GM21390 (cell line): ENCODE measurements around the gene TMEM131.
"Not testable (repeated sequence)": the region's sequence is repeated elsewhere in the genome, so short reads cannot be mapped to it uniquely, and the experiment has no call there.

ENCODE experiments used
- ATAC-seq: cut with Tn5 transposase; IDR thresholded peaks from one replicate; pipeline ENCODE4 v1.9.1; 2021; ENCODE audit not compliant: unreplicated experiment

The TMEM131 gene

GRCh38 chr2:97918818-97919217 lies 76.9 kb downstream of the TMEM131 start:
- ATAC-seq = no peak

GRCh38 chr2:97917668-97918067 lies 78.1 kb downstream of the TMEM131 start:
- ATAC-seq = not testable (repeated sequence)

- no peak for ATAC-seq
These were observed 81.0 kb downstream of the TMEM131 start for GRCh38 chr2:97914691-97915213.

- no peak for ATAC-seq
These were observed 81.9 kb downstream of the TMEM131 start for GRCh38 chr2:97913846-97914245.

GRCh38 chr2:97911922-97912575 lies 83.7 kb downstream of the TMEM131 start:
- ATAC-seq = no peak

- ATAC-seq = peak; percentile 36
These were observed 84.4 kb downstream of the TMEM131 start for GRCh38 chr2:97911206-97911921.

GRCh38 chr2:97910403-97911205 lies 85.1 kb downstream of the TMEM131 start:
- ATAC-seq = no peak

- ATAC-seq = no peak
These were observed 87.5 kb downstream of the TMEM131 start for GRCh38 chr2:97908208-97908676.

GRCh38 chr2:97907369-97908100 lies 88.2 kb downstream of the TMEM131 start:
- no peak for ATAC-seq

GRCh38 chr2:97906307-97906706 lies 89.4 kb downstream of the TMEM131 start:
- no peak for ATAC-seq

- no peak for ATAC-seq
These were observed 90.5 kb downstream of the TMEM131 start for GRCh38 chr2:97905294-97905693.

- ATAC-seq = no peak
These were observed 93.9 kb downstream of the TMEM131 start for GRCh38 chr2:97901862-97902261.

- ATAC-seq = no peak
These were observed 94.9 kb downstream of the TMEM131 start for GRCh38 chr2:97900806-97901205.

- ATAC-seq = not testable (repeated sequence)
These were observed 102.7 kb downstream of the TMEM131 start for GRCh38 chr2:97893042-97893441.

- ATAC-seq = no peak
These were observed 104.1 kb downstream of the TMEM131 start for GRCh38 chr2:97891611-97892010.

GRCh38 chr2:97889156-97889555 lies 106.6 kb downstream of the TMEM131 start:
- ATAC-seq = no peak

- no peak for ATAC-seq
These were observed 109.9 kb downstream of the TMEM131 start for GRCh38 chr2:97885841-97886240.

GRCh38 chr2:97880334-97880733 lies 115.4 kb downstream of the TMEM131 start:
- no peak for ATAC-seq

GRCh38 chr2:97878865-97879264 lies 116.9 kb downstream of the TMEM131 start:
- no peak for ATAC-seq

- ATAC-seq = not testable (repeated sequence)
These were observed 117.4 kb downstream of the TMEM131 start for GRCh38 chr2:97878317-97878716.
